ENCODE data around the gene SPG11.
"Not testable (repeated sequence)": the region's sequence is repeated elsewhere in the genome, so short reads cannot be mapped to it uniquely, and the experiment has no call there.

SPG11 gene

DNA sequence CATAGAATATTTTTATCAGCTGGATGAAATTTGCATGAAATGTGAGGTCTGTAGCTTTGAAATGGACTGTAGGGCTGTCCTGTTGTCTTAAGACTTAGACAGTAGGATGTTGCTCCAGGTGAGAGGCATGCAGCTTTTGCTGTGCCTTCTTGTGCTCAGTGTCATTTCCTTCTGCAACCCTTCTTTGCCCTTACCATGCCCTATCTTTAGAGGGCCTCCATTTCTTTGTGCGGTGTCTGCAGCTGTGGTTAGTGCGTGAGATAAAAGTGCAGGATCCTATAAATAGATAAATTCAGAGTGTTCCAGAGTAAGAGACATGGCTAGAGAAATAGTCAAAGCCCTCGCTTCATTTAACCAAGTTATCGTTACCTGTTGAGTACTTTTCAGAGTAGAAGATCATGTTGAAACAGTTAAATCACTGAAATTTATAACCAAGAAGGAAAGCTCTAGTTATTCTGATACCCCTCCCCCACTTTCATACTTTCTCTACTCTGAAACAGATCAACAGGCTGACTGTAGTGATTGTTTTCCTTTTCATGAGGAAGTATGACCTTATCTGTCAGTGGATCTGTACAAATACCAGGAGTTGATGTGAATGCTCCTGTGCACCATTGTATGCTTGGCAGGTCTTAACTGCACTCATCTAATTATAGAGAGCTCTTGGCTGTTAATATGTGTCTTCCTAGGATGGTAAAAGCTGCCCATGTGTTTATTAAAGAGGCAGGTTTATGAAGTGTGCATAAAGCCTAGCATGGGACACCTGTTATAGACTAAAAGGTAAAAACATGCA, 108.3 kb downstream of the SPG11 start:
- DNase-seq: no peak

DNA sequence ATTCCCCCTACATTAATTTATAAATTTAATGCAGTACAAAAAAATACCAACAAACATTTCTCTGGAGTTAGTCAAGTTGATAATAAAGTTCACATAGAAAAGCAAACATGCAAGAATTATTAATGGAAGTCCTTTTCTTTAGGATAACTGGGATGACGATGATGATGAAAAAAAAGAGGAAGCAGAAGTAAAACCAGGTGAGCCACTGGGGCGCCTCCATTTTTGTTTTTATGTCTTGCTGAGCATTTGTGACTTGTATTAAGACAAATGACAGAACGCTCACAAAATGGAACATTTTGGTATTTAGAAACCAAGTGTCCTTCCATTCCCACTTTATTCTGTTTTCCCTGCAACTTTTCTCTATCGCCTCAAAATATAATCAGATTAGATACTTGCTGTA, 112.7 kb downstream of the SPG11 start:
- DNase-seq: no peak

DNA sequence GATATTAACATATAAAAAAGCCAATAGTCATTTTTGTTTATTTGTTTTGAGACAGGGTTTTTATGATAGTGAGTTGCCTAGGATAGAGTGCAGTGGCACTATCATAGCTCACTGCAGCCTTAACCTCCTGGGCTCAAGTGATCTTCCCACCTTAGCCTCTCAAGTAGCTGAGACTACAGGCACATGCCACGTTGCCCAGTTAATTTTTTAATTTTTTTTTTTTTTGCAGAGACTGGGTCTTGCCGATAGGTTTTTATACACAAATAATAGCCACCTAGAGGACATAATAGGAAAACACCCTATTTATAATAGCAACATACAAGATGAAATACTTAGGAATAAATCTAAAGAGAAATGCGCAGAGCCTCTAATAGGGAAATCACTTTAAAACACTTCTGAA, 113.2 kb downstream of the SPG11 start:
- no peak for DNase-seq

DNA sequence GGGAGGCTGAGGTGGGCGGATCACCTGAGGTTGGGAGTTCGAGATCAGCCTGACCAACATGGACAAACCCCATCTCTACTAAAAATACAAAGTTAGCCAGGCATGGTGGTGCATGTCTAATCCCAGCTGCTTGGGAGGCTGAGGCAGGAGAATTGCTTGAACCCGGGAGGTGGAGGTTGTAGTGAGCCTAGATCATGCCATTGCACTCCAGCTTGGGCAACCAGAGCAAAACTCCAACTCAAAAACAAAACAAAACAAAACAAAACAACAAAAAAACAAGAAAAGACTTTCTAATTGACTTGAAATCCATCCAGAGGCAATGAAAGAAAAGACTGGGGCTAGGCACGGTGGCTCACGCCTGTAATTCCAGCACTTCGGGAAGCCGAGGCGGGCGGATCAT, 114.3 kb downstream of the SPG11 start:
- not testable (repeated sequence) for DNase-seq

DNA sequence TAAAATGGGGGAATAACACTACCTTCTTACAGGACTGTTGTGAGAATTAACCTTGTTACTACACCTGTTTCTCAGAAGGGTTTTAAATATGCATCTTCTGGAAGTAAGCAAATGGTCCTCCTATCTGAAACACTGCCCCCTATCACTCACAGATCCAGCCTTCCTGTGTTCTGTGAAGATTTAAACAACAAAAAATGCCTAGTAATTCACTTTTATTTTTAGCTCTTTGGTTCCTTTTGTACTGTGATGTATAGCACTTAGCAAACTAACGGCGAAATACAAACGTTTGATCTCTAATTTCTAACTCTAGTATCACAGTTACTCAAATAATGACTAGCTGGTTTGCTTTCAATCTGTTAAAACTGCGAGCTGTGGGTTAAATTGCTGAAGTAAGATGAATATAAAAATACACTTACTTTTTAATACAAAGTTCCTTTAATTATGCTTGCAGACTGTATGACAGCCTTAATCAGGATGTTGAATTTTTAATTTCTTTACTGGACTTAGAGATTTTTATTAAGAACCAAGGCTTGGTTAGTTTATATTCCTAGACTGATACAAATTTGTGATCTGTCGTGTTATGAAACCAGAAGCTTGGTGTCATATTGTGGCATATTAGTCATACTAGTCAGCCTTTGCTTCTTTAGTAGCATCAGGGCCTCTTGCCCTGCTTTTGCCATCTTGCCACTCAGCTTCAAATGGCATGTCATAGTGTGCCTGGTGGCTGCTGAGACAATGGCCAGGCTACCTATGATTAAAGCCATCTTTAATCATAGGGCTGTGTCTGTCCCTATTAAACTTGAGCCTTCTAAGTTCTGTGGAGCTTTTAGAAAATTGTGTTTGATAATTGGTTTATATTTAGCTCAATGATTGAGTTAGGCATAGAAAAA, 117.3 kb downstream of the SPG11 start:
- peak; percentile 21 for DNase-seq

DNA sequence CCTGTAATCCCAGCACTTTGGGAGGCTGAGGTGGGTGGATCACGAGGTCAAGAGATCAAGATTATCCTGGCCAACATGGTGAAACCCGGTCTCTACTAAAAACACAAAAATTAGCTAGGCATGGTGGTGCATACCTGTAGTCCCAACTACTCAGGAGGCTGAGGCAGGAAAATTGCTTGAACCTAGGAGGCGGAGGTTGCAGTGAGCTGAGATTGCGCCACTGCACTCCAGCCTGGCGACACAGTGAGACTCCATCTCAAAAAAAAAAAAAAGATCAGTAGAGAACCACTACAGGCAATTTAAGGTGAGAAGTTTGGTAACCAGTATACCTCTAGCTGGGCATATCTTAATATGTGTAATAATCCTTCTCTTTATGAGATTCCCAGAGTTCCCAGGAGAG, 118.7 kb downstream of the SPG11 start:
- not testable (repeated sequence) for DNase-seq

DNA sequence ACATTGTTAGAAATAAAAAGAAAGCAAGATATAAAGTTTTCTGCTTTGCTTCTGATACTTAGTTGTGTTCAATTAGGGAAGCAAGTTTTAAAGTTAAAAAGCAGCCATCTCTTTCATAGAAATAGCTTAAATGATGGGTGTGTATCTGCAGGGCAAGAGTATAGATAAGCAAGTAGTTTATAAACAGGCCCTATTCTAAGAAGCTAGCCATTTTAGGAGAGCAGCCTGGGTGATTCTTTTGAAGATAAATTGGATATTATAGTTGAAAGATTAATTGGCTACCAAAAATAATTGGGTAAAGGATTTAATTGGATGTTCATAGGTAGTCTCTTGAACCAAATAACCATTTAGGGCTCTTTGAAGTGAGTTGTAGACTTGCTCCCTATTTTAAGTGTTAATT, 120.9 kb downstream of the SPG11 start:
- DNase-seq: no peak

- no peak for DNase-seq
These were observed 122.0 kb downstream of the SPG11 start for GRCh38 chr15:44541282-44541958.

- DNase-seq: no peak
These were observed 125.7 kb downstream of the SPG11 start for GRCh38 chr15:44537735-44538240.

- peak; percentile 96 for DNase-seq
These were observed 126.3 kb downstream of the SPG11 start, which contains the start of gene EIF3J for GRCh38 chr15:44536962-44537734. TSS of gene EIF3J (plus strand) at chr15:44537147. CDS start at chr15:44537195, 48 bp downstream.

DNA sequence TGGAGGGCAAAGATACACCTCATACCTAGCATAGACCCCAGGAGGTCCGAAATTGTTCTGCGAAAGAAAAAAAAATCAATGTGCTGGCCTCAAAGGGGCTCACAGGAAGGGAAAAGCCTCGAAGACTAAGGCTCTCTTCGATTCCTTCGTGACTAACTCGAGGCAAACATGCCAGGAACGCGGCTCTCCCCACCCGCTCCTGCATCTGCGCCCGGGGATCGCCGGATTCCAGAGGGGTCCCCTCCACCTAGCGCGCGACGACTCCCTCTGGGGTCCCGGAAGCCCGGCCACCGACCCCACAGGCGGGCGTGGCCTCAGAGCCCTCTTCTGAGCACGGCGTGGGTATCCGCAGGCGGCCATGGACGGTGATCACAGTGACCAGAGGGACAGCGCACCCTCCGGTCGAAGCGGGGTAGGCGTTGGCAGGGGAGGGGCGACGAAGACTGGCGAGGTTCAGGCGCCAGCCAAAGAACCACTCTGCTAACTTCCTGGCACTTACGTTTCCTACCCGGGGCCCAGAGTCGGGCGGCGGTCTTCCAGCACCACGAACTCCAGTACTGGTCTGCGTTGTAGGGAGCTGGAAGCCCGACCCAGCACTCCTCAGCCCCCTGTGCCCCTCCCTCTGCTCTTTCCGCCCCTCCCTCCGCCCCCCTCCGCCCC, 127.0 kb downstream of the SPG11 start:
- DNase-seq: no peak

- DNase-seq: no peak
These were observed 127.8 kb downstream of the SPG11 start for GRCh38 chr15:44535523-44536301.

- DNase-seq: no peak
These were observed 128.4 kb downstream of the SPG11 start for GRCh38 chr15:44535092-44535491.

GRCh38 chr15:44532689-44533088, 130.8 kb downstream of the SPG11 start:
- no peak for DNase-seq

DNA sequence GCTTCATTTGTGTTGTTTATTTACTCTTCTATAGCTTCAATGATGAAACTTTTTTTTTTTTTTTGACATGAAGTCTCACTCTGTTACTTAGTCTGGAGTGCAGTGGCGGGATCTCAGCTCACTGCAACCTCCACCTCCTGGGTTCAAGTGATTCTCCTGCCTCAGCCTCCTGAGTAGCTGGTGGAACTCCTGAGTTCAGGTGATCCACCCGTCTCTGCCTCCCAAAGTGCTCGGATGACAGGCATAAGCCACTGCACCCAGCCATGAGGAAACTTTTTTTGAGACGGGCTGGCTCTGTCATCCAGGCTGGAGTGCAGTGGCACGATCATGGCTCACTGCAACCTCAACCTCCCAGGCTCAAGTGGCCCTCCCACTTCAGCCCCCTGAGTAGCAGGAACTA, 131.2 kb downstream of the SPG11 start:
- not testable (repeated sequence) for DNase-seq

DNA sequence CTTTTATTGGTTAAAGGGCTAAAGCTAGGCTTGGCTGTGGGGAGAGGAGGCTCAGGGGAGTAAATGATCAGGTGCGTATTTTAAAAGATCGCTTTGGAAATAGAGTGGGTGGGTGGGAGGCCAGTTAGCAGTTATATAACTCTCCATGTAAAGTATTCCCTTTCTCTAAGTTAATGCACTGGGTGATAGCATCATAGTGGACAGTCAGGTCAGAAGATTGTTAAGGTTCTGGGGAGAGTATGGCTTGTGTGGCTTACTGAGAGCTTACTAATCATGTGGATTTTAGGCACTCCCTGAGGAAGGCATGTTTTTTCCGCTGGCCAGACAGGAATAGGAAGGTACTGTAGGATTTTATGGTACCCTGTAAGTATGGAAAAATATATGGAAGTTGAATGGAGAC, 132.8 kb downstream of the SPG11 start:
- no peak for DNase-seq

DNA sequence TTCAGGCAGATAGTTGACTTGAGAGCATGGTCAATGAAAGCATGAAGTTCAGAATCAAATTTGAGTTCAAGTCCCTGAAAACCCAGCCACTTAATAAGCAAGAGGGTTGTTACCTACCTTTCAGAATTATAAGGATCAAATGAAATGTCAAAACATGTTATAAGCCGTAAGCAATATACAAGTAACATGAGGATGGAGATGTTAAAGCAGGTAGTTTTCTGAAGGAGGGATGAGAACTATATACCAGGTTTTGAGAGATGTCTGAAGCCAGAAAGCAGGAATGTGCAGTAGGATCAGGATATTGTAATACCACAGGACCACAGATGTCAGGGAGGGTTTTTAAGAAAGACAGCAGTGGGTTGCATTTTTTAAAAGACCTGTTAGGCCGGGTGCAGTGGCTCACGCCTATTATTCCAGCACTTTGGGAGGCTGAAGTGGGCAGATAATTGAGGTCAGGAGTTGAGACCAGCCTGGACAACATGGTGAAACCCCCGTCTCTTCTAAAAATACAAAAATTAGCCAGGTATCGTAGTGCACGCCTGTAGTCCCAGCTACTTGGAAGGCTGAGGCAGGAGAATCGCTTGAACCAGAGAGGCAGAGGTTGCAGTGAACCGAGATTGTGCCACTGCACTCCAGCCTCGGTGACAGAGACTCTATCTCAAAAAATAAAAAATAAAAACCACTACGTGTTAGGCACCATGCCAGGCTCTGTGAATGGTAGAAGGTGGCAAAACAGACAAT, 133.4 kb downstream of the SPG11 start:
- DNase-seq: no peak

DNA sequence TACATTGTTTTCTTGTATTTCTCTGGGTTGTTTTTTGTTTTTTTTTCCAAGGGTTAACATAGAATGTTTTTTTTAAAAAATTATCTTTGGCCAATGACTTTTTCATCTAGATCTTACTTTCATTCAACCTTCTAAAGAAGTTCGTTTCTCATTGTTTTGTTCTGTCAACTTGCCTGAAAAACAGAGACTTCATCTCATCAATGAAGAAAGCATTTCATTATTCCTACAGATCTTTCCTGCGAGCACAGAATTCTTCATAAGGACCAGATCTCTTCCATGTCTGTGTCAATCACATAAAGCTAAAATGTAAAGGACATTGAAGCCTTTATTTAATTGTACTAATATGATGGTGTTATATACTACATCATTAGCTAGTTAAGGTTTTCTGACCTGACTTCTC, 136.2 kb downstream of the SPG11 start:
- no peak for DNase-seq

GRCh38 chr15:44525018-44525417, 138.4 kb downstream of the SPG11 start:
- DNase-seq: no peak

DNA sequence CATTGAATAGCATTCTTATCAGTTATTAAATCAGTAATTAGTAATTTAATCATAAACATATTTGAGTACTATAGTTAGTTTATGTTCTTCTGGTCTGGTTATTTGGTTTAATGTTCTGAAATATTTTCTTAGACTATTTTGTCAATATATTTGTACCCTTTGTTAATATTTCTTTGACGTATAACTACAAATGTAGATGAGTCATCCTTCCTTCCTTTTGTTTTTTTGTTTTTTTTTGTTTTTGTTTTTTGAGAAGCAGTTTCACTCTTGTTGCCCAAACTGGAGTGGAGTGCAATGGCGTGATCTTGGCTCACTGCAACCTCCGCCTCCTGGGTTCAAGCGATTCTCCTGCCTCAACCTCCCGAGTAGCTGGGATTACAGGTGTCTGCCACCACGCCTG, 143.9 kb downstream of the SPG11 start:
- DNase-seq: no peak
